ENCODE results near the gene HMCN2.

The HMCN2 gene

DNA sequence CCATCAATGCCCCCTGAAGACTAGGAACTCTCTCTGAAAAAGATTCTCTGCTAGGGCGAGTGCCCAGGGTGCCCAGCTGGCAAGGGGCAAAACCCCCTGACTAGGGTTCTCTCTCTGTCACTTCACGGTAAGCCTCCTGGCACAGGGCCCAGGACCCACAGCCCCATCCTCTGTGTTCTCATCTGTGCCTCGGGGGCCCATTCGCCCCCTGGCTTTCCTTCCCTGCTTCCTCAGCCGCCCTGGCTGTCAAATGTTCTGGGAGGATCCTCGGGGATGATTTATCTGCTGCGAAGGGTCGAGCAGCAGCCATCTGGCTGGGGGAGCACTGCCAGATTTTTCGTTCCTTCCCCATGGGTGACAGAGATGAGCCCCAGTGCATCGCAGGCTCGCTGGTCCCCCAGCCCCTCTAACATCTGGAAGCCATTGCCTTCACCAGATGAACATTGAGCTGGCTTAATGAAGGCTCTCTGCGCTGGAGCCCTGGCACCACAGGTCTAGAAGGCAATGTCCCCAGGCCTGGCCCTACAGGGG lies 24.2 kb downstream of the HMCN2 start:
- DNase-seq (ENCODE audit: low spot score): no peak

- no peak for DNase-seq (ENCODE audit: low spot score)
These were observed 25.0 kb downstream of the HMCN2 start for GRCh38 chr9:130290291-130291181.

DNA sequence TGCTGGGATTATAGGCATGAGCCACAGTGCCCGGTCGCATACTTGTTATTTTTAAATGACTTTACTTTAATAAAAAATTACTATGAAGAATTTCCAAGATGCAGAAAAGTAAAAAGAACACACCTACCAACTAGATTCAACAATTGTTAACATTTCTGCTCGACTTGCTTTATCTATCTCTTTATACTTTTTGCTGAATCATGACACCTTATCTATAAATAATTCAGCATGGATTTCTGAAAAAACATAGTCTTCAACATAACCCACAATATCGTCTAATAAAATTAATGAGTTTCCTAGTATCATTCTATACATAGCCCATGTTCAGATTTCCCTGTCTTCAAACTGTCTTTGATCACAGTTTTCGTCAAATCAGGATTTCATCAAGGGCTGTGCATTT lies 25.9 kb downstream of the HMCN2 start:
- DNase-seq (ENCODE audit: low spot score): no peak

GRCh38 chr9:130292106-130292505 lies 26.5 kb downstream of the HMCN2 start:
- no peak for DNase-seq (ENCODE audit: low spot score)

DNA sequence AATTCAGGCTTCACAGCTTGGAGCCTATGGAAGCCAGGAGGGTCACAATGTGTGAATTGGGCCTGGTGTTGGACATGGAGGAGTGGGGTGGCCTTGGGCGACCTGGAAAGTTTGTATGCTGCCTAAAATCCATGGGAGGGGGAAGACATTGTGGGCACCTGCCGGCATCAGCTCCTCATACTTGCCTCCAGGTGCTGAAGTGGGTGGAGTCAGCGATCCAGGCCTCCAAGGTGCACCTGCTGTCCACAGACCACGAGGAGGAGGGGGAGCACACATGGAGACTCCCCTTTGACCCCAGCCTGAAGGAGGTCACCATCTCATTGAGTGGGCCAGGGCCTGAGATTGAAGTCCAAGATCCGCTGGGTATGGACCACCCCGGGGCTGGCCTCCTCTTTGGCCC lies 29.1 kb downstream of the HMCN2 start:
- DNase-seq (ENCODE audit: low spot score): no peak

GRCh38 chr9:130295431-130295830 lies 29.9 kb downstream of the HMCN2 start:
- DNase-seq (ENCODE audit: low spot score): no peak

GRCh38 chr9:130295945-130296782 lies 30.6 kb downstream of the HMCN2 start:
- DNase-seq (ENCODE audit: low spot score): no peak

DNA sequence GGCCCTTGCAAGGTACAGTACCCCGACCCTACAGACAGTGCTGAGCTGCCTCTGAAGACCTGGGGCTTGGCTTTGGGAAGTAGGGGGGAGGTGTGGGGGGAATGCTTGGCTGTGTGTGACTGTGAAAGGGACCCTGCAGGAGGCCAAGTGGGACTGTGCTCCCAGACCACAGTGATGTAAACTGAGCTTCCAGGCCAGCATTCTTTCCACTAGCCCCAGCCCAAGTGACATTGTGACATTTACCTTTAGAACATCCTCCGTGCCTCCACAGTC lies 31.2 kb downstream of the HMCN2 start:
- no peak for DNase-seq (ENCODE audit: low spot score)

GRCh38 chr9:130297371-130297770 lies 31.8 kb downstream of the HMCN2 start:
- DNase-seq (ENCODE audit: low spot score): no peak

GRCh38 chr9:130298662-130299279 lies 33.2 kb downstream of the HMCN2 start:
- no peak for DNase-seq (ENCODE audit: low spot score)

DNA sequence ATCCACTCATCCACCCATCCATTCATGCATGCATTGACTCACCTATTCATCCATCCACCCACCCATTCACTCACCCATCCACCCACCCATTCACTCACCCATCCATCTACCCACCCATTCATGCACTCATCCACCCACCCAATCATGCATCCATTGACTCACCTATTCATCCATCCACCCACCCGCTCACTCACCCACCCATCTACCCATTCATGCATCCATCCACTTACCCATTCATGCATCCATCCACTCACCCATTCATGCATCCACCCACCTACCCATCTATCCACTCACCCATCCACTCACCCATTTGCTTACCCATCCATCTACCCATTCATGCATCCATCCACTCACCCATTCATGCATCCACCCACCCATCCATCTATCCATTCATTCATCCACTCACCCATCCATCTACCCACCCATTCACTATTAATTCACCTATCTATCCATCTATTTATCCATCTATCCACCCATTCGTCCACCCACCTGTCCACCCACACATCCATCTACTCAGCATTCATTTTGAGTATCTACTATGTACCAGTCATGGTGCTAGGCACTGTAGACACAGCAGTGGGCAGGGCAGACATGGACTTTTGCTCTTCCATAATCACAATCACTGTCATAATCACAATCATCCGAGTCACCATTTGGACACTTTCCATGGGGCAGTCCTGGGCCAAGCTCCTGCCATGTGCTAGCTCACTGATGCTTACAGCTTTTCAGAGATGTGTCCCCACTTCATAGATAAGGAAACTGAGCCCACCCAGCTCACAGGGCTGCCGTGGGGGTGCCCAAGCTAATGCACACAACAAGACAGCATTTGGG lies 34.4 kb downstream of the HMCN2 start:
- no peak for DNase-seq (ENCODE audit: low spot score)

DNA sequence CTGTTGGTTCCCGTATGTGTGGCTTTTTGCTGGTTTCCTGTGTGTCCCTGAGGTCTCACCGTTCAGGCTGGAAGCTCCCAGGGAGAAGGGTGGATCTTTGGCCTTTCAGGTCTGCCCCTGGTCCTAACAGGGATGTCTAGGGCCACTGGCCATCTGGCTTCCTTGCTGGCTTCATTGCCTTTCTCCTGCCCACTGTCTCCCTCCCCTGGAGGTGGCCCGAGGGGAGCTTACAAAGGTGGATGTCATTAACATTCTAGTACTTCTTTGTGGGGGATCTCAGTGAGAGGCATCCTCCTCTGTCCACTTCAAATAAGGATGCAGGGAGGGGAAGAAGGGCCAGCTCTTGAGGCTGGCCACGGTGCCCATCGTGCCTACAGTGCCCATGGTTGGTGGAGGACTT lies 35.2 kb downstream of the HMCN2 start:
- no peak for DNase-seq (ENCODE audit: low spot score)

- no peak for DNase-seq (ENCODE audit: low spot score)
These were observed 36.1 kb downstream of the HMCN2 start for GRCh38 chr9:130301483-130302286.

DNA sequence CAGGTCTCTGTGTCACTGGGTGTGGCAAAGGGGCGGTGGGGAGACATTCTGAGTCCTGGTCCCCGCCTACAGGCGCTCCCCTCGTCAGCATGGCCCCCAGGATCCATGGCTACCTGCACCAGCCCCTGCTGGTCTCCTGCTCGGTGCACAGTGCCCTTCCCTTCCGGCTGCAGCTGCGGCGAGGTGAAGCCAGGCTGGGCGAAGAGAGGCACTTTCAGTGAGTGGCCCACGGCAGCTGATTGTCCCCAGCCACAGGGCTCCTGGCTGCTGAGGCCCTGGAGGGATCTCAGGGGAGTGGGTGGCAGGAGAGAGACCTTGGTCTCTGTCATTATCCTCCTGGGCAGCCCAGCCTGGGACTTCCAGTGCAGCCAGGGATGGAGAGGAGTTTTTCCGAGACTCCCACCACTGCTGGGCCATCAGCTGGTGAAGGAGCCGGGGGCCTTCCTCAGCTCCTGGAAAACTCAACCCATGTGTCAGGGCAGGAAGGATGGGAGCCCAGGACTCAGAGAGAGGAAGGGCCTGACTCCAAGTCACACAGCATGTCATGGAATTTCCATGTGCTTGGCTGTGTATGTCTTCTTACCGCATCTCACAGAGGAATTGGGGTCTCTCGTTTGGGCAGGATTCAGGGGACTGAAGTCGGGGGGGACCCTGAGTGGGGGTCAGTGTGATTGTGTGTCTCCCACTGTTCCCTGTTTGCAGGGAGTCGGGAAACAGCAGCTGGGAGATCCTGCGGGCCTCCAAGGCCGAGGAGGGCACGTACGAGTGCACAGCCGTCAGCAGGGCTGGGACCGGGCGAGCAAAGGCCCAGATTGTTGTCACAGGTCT lies 37.4 kb downstream of the HMCN2 start:
- no peak for DNase-seq (ENCODE audit: low spot score)

GRCh38 chr9:130303613-130304055 lies 38.1 kb downstream of the HMCN2 start:
- DNase-seq (ENCODE audit: low spot score): no peak

DNA sequence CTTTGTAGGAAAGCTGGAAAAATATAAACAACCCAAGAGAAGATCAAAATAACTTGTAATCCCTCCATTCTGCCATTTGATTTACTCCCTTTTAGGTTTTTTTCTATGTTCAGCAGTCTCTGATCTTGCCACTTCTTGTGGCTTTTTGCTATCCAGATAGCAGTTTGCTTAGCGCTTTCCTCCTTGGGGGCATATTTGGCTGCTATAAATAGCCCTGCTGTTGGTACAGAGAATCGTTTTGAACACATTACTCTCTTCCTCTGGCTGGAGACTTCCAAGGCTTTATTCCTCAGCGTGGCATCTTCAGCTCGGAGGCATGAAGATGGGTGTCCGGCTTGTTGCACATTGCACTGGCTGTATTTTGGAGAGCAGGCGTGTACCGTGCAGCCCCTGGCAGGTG lies 38.6 kb downstream of the HMCN2 start:
- DNase-seq (ENCODE audit: low spot score): no peak

DNA sequence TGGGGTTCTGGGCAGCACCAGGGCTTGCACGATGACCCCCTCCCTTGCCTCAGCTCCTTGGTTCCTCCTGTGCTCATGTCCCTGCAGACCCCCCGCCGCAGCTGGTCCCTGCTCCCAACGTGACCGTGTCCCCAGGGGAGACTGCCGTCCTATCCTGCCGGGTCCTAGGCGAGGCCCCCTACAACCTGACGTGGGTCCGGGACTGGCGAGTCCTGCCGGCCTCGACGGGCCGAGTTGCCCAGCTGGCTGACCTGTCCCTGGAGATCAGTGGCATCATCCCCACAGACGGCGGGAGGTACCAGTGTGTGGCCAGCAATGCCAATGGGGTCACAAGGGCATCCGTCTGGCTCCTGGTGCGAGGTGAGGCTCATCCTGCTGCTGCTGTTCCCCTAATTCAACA lies 39.1 kb downstream of the HMCN2 start:
- DNase-seq (ENCODE audit: low spot score): no peak

- DNase-seq (ENCODE audit: low spot score): no peak
These were observed 39.8 kb downstream of the HMCN2 start for GRCh38 chr9:130305381-130305780.

DNA sequence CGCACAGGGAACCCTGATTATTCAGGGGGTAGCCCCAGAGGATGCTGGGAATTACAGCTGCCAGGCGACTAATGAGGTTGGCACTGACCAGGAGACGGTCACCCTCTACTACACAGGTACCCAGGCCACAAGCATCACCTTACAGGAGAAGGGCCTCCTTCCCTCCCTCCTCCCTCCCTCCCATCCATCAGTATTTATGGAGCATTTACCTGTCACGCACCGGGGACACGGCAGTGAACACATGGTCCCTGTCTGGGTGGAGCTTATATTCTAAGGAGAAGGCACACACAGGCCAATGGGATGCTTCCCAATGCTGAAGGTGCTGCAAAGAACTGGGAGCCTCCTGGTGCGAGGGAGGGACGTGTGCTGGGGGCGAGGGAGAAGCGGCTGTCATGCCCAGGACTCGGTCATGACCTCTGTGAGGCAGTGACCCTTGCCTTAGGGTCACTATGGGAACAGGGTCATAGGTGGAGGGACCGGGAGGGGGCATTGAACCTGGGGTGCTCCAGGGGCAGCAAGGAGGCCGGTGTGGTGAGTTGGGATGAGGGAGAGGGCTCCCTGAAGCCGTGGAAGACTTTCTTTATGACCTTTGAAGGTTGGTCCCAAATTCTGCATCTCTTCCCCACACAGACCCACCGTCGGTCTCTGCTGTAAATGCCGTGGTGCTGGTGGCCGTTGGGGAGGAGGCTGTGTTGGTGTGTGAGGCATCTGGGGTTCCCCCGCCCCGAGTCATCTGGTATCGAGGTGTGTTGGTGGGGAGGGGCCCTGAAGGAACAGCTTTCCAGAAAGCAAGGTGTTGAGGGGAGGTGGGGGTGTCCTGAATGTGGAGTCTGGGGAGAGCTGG lies 41.5 kb downstream of the HMCN2 start:
- DNase-seq (ENCODE audit: low spot score): no peak

Data from germinal center (tissue), 1 donor.